HEK293 (cell line): ENCODE measurements around the gene CPEB4.

Experiments used
- CTCF ChIP-seq: fragments of 450-650 bp; formaldehyde crosslinking; IDR thresholded peaks from 2 replicates; pipeline ENCODE4 v1.5.1; 2016; ENCODE audit warnings: missing biosample characterization, missing genetic modification characterization
- REST ChIP-seq: fragments of 450-650 bp; formaldehyde crosslinking; IDR thresholded peaks from 2 replicates; pipeline ENCODE4 v1.5.1; 2016; ENCODE audit warnings: missing biosample characterization, missing genetic modification characterization
- ZBTB1 ChIP-seq: fragments of 450-650 bp; formaldehyde crosslinking; IDR thresholded peaks from 2 replicates; pipeline ENCODE4 v1.5.1; 2016; ENCODE audit warnings: missing biosample characterization, missing genetic modification characterization
- ZBTB7A ChIP-seq: fragments of 450-650 bp; formaldehyde crosslinking; IDR thresholded peaks from 2 replicates; pipeline ENCODE4 v1.5.1; 2016; ENCODE audit warnings: low read depth, missing biosample characterization, missing genetic modification characterization
- ZNF24 ChIP-seq: fragments of 450-650 bp; formaldehyde crosslinking; IDR thresholded peaks from 2 replicates; pipeline ENCODE4 v1.5.1; 2016; ENCODE audit warnings: missing biosample characterization, missing genetic modification characterization
- ZNF549 ChIP-seq: fragments of 450-650 bp; IDR thresholded peaks from 2 replicates; pipeline ENCODE4 v1.5.1; 2018; ENCODE audit warnings: missing biosample characterization, missing genetic modification characterization, mild to moderate bottlenecking, inconsistent platforms, moderate library complexity
- ZNF558 ChIP-seq: fragments of 450-650 bp; formaldehyde crosslinking; IDR thresholded peaks from 2 replicates; pipeline ENCODE4 v1.5.1; 2016; ENCODE audit warnings: missing biosample characterization, missing genetic modification characterization
- ZNF830 ChIP-seq: fragments of 450-650 bp; IDR thresholded peaks from 2 replicates; pipeline ENCODE4 v1.5.0; 2018; ENCODE audit warnings: missing biosample characterization, missing genetic modification characterization, low read depth, mild to moderate bottlenecking, moderate library complexity
- TF ChIP-seq, protein P1 (sequence below): fragments of 450-650 bp; formaldehyde crosslinking; conservative IDR thresholded peaks from 2 replicates; pipeline ENCODE4 v1.5.1; 2016; ENCODE audit warnings: low read depth, missing biosample characterization, missing genetic modification characterization
- TF ChIP-seq, protein P2 (sequence below): fragments of 450-650 bp; formaldehyde crosslinking; IDR thresholded peaks from 2 replicates; pipeline ENCODE4 v1.5.1; 2016; ENCODE audit warnings: missing biosample characterization, missing genetic modification characterization
- TF ChIP-seq, protein P3 (sequence below): fragments of 450-650 bp; formaldehyde crosslinking; IDR thresholded peaks from 2 replicates; pipeline ENCODE4 v1.5.1; 2016; ENCODE audit warnings: missing biosample characterization, missing genetic modification characterization, borderline replicate concordance

DNA sequence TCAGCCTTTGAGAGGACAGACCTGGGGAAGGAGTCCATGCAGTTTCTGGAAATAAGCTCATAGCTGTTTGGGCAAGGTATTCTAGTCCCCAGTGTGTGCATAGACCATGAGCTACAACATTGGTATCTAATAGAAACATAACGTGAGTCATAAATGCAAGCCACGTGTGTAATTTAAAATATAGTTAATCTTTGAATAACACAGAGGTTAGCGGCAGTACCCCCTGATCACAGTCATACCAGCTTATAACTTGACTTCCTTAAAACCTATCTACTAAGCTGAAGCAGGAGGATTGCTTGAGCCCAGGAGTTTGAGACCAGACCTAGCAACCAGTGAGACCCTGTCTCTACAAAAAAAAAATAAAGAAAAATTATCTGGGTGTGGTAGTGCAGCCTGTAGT is 46.4 kb upstream of the CPEB4 start:
- TF ChIP-seq ZBTB1 (tag by site-specific recombination) (no peak), CTCF (no peak), ZNF830 (tag by site-specific recombination) (no peak), ZNF558 (tag by site-specific recombination) (no peak), ZNF24 (tag by site-specific recombination) (no peak), ZNF549 (no peak), REST (tag by site-specific recombination) (no peak), ZBTB7A (tag by site-specific recombination) (no peak)
- TF ChIP-seq, protein P1, sequence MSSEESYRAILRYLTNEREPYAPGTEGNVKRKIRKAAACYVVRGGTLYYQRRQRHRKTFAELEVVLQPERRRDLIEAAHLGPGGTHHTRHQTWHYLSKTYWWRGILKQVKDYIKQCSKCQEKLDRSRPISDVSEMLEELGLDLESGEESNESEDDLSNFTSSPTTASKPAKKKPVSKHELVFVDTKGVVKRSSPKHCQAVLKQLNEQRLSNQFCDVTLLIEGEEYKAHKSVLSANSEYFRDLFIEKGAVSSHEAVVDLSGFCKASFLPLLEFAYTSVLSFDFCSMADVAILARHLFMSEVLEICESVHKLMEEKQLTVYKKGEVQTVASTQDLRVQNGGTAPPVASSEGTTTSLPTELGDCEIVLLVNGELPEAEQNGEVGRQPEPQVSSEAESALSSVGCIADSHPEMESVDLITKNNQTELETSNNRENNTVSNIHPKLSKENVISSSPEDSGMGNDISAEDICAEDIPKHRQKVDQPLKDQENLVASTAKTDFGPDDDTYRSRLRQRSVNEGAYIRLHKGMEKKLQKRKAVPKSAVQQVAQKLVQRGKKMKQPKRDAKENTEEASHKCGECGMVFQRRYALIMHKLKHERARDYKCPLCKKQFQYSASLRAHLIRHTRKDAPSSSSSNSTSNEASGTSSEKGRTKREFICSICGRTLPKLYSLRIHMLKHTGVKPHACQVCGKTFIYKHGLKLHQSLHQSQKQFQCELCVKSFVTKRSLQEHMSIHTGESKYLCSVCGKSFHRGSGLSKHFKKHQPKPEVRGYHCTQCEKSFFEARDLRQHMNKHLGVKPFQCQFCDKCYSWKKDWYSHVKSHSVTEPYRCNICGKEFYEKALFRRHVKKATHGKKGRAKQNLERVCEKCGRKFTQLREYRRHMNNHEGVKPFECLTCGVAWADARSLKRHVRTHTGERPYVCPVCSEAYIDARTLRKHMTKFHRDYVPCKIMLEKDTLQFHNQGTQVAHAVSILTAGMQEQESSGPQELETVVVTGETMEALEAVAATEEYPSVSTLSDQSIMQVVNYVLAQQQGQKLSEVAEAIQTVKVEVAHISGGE: no peak
- TF ChIP-seq, protein P2, sequence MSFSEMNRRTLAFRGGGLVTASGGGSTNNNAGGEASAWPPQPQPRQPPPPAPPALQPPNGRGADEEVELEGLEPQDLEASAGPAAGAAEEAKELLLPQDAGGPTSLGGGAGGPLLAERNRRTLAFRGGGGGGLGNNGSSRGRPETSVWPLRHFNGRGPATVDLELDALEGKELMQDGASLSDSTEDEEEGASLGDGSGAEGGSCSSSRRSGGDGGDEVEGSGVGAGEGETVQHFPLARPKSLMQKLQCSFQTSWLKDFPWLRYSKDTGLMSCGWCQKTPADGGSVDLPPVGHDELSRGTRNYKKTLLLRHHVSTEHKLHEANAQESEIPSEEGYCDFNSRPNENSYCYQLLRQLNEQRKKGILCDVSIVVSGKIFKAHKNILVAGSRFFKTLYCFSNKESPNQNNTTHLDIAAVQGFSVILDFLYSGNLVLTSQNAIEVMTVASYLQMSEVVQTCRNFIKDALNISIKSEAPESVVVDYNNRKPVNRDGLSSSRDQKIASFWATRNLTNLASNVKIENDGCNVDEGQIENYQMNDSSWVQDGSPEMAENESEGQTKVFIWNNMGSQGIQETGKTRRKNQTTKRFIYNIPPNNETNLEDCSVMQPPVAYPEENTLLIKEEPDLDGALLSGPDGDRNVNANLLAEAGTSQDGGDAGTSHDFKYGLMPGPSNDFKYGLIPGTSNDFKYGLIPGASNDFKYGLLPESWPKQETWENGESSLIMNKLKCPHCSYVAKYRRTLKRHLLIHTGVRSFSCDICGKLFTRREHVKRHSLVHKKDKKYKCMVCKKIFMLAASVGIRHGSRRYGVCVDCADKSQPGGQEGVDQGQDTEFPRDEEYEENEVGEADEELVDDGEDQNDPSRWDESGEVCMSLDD (tag by site-specific recombination): no peak
- TF ChIP-seq, protein P3, sequence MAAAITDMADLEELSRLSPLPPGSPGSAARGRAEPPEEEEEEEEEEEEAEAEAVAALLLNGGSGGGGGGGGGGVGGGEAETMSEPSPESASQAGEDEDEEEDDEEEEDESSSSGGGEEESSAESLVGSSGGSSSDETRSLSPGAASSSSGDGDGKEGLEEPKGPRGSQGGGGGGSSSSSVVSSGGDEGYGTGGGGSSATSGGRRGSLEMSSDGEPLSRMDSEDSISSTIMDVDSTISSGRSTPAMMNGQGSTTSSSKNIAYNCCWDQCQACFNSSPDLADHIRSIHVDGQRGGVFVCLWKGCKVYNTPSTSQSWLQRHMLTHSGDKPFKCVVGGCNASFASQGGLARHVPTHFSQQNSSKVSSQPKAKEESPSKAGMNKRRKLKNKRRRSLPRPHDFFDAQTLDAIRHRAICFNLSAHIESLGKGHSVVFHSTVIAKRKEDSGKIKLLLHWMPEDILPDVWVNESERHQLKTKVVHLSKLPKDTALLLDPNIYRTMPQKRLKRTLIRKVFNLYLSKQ (tag by site-specific recombination): no peak
